HepG2 (cell line): ENCODE data around the gene ATP1A2.

ENCODE experiments used
- CTCF ChIP-seq: sonication (generic); formaldehyde crosslinking; IDR thresholded peaks from 2 replicates; pipeline ENCODE4 v1.5.0; 2020; ENCODE audit warnings: mild to moderate bottlenecking, missing genetic modification reagents, moderate library complexity
- SMC3 ChIP-seq: IDR thresholded peaks from 2 replicates; pipeline ENCODE4 v1.6.1; 2011; ENCODE audit warnings: low read length, improper control_type of control experiment

DNA sequence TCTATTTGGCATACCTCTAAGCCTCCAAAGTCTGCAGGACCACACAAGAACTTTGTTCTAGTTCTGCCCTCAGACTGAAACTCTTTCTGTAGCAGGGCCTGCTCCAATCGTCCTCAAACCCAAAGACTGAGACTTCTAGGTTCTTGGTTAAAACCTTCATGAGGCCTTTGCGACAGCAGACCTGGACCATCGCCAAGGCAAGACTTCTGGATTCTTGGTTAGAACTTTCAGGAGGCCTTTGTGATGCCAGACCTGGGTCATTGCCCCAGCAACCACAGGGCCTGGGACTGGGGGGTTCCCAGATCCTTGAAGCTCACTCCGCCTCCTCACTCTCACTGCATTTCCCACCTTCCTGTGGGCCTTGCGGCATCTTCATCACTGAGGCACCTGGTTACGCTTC lies 35.7 kb downstream of the ATP1A2 start, which contains the start of gene ATP1A4:
- no peak for TF ChIP-seq CTCF
- TF ChIP-seq SMC3, result no peak
